ENCODE results near the gene SMC1A. TPM values are rescaled to one million over a fixed set of nuclear protein-coding genes. Genes with fewer than 3 reads are reported as not detected.

SMC1A gene
- total RNA-seq, 1 experiment from 2014 or later, result 37.6 TPM

DNA sequence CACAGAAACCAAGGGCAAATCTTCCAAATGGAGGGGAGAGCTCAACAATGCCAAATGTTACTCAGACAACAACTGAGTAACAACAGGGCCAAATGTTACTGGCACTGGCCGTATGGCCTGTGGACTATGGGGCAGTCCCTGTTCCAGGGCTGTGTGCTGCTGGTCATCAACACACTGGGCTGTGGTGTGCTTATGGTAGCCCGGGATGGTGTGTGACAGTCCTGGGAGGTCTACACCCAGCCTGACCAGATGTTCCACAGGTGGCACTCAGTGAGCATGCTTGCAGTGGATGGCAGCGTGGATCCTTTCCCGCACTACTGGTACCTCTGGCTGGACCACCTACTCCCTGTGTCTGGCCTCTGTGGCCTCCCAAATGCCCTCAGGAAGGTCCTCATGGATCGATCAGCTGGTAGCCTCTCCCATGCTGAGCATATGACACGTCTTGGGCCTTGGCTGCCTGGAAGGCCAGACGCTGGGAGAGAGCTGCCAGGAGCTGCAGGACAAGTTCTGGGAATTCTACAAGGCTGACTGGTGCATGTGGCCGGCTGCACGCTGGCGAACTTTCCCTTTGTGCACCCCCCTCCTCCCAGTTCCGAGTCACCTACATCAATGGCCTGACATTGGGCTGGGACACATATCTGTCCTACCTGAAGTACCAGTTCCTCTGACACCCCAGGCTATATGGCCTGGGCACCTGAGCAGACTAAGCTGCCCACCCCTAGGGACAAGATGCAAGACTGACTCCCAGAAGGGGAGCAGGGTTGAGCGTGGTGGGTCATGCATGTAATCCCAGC, 81.4 kb downstream of the SMC1A start:
- no peak for DNase-seq (ENCODE audit: low read depth)

DNA sequence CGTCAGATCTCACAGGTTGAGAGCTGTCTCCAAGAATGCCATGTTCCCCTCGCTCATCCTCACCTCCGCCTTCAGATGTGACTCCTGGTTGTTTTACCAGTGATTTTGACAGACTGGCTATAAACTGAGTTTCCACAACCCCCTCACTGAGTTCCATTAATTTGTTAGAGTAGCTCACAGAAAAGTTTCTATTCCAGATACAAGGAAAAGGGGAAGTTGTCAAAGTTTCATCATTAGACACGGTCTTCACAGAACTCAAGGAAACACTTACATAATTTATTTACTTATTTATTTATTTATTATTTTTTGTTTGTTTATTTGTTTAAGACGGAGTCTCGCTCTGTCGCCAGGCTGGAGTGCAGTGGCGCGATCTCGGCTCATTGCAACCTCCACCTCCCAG, 85.4 kb downstream of the SMC1A start:
- DNase-seq (ENCODE audit: low read depth), result no peak

DNA sequence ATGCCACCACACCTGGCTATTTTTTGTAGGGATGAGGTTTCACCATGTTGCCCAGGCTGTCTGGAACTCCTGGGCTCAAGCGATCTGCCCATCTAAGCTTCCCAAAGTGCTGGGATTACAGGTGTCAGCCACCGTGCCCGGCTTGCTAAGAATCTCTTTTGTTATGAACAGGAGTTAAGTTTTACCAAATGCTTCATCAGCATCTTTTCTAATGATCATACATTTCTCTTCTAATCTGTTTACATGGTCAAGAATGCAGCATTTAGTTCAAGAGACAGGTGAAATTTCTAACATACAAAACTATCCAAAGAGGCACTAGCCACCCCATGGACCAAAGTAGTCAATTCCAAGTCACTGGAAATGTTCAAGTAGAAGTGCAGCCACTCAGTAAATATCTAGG, 88.6 kb downstream of the SMC1A start:
- DNase-seq (ENCODE audit: low read depth), result no peak

DNA sequence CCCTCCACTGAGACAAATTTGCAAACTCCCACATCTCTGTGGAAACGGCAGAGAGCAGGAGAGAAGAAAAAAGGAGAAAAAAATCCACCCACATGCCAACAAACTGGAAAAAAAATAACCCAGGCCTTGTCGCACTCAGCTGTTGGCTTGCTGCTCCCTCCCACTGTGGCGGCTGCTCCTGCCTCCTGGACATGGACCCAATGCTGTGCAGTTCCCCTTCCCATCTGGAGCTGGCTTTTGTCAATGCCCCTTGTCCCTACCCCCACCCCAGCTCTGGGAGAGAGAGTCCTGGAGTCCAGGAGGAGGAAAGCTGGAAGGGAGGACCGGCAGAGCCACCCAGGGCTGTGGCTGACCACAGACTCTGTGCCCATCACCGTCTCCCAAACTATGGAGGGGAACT, 90.2 kb downstream of the SMC1A start:
- no peak for DNase-seq (ENCODE audit: low read depth)

DNA sequence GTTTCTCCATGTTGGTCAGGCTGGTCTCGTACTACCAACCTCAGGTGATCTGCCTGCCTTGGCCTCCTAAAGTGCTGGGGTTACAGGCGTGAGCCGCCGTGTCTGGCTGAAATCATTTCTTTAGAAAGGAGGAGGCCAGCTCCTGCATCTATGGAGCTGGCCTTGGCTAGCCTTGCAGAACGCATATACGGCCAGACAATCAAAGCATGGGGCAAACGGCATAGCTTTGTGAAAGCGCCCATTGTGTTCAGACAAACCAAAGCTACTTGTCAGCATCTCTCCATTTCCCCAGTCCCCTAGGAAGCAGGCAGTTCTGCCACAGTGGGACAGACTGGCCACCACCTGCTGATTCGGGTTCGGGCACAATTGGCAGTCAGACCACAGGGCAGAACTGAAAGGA, 92.1 kb downstream of the SMC1A start:
- no peak for DNase-seq (ENCODE audit: low read depth)

DNA sequence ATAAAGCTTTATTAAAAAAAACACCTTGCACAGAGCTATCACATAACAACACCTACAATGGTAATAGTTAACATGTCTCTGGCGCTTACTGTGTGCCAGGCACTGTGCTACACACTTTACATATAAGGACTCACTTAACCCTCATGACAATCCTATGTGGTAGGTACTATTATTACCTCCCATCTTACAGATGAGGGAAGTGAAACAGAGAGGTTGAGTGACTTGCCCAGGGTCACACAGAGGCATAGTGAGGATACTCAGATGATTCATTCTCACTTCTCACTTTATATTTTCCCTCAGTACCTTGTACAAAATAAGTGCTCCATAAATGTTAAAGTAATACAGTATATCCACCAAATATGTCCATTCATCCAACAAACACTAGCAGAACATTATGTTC, 97.7 kb downstream of the SMC1A start:
- DNase-seq (ENCODE audit: low read depth), result no peak

Other genes with a start within 250 kb of the SMC1A start
- gene KDM5C, start 197.4 kb downstream of the SMC1A start, total RNA-seq (2014; rRNA removed; shearing (Covaris generic)), result 67.0 and 120 TPM in 2 replicates
- gene IQSEC2, start 141.1 kb downstream of the SMC1A start, total RNA-seq (2014; rRNA removed; shearing (Covaris generic)), result 28.4 and 42.4 TPM in 2 replicates
- gene RIBC1, start 219 bp upstream of the SMC1A start, total RNA-seq (2014; rRNA removed; shearing (Covaris generic)), result 1.1 and 1.6 TPM in 2 replicates
- gene HSD17B10, start 11.7 kb upstream of the SMC1A start, total RNA-seq (2014; rRNA removed; shearing (Covaris generic)), result 139 and 144 TPM in 2 replicates

Measured in RPMI7951 (cell line).